HEK293T (cell line): ENCODE data around the gene TOMM6.

Experiments used
- ARNT ChIP-seq: fragments of 450-650 bp; IDR thresholded peaks from 2 replicates; pipeline ENCODE4 v1.6.1; 2017; ENCODE audit warnings: mild to moderate bottlenecking
- FOXM1 ChIP-seq: fragments of 450-650 bp; IDR thresholded peaks from 2 replicates; pipeline ENCODE4 v1.6.1; 2017; ENCODE audit warnings: mild to moderate bottlenecking, borderline replicate concordance
- LEF1 ChIP-seq: fragments of 450-650 bp; IDR thresholded peaks from 2 replicates; pipeline ENCODE4 v1.6.1; 2017; ENCODE audit warnings: mild to moderate bottlenecking, borderline replicate concordance
- TF ChIP-seq, protein P1 (sequence below): fragments of 450-650 bp; IDR thresholded peaks from 2 replicates; pipeline ENCODE4 v1.6.1; 2016

DNA sequence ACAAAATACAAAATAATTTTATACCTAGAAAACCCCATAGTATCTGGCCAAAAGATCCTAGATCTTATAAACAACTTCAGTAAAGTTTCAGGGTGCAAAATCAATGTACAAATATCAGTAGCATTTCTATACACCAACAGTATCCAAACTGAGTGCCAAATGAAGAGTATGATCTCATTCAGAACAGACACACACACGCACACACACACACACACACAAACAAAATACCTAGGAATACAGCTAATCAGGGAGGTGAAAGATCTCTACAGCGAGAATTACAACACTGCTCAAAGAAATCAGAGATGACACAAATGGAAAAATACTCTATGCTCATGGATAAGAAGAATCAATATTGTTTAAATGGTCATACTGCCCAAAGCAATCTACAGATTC, 49.2 kb downstream of the TOMM6 start:
- TF ChIP-seq, protein P1, sequence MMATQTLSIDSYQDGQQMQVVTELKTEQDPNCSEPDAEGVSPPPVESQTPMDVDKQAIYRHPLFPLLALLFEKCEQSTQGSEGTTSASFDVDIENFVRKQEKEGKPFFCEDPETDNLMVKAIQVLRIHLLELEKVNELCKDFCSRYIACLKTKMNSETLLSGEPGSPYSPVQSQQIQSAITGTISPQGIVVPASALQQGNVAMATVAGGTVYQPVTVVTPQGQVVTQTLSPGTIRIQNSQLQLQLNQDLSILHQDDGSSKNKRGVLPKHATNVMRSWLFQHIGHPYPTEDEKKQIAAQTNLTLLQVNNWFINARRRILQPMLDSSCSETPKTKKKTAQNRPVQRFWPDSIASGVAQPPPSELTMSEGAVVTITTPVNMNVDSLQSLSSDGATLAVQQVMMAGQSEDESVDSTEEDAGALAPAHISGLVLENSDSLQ = no peak
- no peak for TF ChIP-seq FOXM1
- no peak for TF ChIP-seq ARNT
- TF ChIP-seq LEF1 = no peak
